Vagina (tissue), 2 donors: Measurements from ENCODE around the gene MPLKIP.

Experiments
- CTCF ChIP-seq, 3 experiments: fragments of 450-650 bp in 2 of 3; fragments of 200-600 bp in 1 of 3; sonication (generic) in 1 of 3; IDR thresholded peaks; one replicate each; pipeline ENCODE4 v1.5.1; 2017 to 2019; ENCODE audit warnings: antibody characterized with exemption in 3 of 3, mild to moderate bottlenecking in 2 of 3, moderate library complexity in 2 of 3
- POLR2A ChIP-seq, 2 donors: fragments of 450-650 bp; IDR thresholded peaks; one replicate each; pipeline ENCODE4 v1.6.1; 2017; ENCODE audit warnings: antibody characterized with exemption in 2 of 2, mild to moderate bottlenecking in 2 of 2, moderate library complexity in 2 of 2
- POLR2AphosphoS5 ChIP-seq, 2 donors: sonication (generic); formaldehyde crosslinking; IDR thresholded peaks; one replicate each; pipeline ENCODE4 v1.9.0; 2017; ENCODE audit warnings: antibody characterized with exemption in 2 of 2, mild to moderate bottlenecking in 2 of 2, low read depth in 1 of 2; ENCODE audit not compliant: insufficient read depth in 1 of 2

- TF ChIP-seq POLR2A (IDR thresholded peaks at IDR 0.05) (no peak), CTCF (IDR thresholded peaks at IDR 0.05) (no peak), POLR2AphosphoS5 (IDR thresholded peaks at IDR 0.05; ENCODE audit: insufficient read depth in 1 of 2, low read depth in 1 of 2) (no peak)
Measured at GRCh38 chr7:40095695-40096327, 38.6 kb downstream of the MPLKIP start.
